ENCODE data around the gene GRID2. TPM values are rescaled to one million over a fixed set of nuclear protein-coding genes. Genes with fewer than 3 reads are reported as not detected.

GRID2 gene
- polyA plus RNA-seq, 1 donor from 2014 or later = 14.9 TPM

DNA sequence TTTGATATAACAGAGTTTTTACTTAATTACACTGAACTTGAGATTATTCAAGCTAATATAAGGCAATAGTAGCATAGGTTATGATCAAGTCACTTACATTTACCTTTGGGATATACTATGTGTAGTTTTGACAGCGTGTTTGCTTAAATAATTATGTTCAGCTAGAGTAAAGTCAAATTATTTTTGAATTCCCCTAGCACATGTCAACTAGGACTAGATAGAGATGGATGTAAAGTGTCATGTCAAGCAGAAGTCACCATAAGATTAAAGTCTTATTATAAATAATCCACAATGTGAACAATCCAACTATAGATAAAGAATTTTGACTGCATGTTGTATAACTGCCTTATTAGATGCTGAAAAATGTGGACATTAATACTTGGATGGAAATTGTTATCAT, 665.2 kb downstream of the GRID2 start:
- H2AFZ ChIP-seq (ENCODE audit: low read depth, low read length) = no peak overlapping the region
- no peak overlapping the region for H3K27ac ChIP-seq (ENCODE audit: low read length)
- no peak overlapping the region for H3K4me2 ChIP-seq (ENCODE audit: low read length)
- H3K4me3 ChIP-seq (ENCODE audit: low read length) = no peak overlapping the region
- no peaks in the 10 kb centered on the region for H3K9me2 ChIP-seq (ENCODE audit: insufficient read depth, low read length)
- H4K20me1 ChIP-seq (ENCODE audit: insufficient read depth) = no peaks in the 10 kb centered on the region
- H3K27me3 ChIP-seq (ENCODE audit: insufficient read depth, low read depth, low read length) = no peaks in the 10 kb centered on the region
- no peak overlapping the region for H3K9ac ChIP-seq (ENCODE audit: low read length)
- no peaks in the 10 kb centered on the region for H3K79me2 ChIP-seq (replicated peaks; ENCODE audit: insufficient read depth, low read length)
- H3K9me3 ChIP-seq (ENCODE audit: low read length) = no peaks in the 10 kb centered on the region
- H3F3A ChIP-seq (ENCODE audit: insufficient read depth, low read length, poor library complexity, severe bottlenecking) = no peaks in the 10 kb centered on the region
- TF ChIP-seq EP300 (conservative IDR thresholded peaks at IDR 0.05; ENCODE audit: poor library complexity, severe bottlenecking) = peak; percentile 75
- TF ChIP-seq EZH2 (IDR thresholded peaks at IDR 0.05; ENCODE audit: borderline replicate concordance, insufficient read depth, low read length, poor library complexity, severe bottlenecking) = no peak
- TF ChIP-seq POLR2AphosphoS5 (IDR thresholded peaks at IDR 0.05) = peak; percentile 83
- TF ChIP-seq, protein P1, sequence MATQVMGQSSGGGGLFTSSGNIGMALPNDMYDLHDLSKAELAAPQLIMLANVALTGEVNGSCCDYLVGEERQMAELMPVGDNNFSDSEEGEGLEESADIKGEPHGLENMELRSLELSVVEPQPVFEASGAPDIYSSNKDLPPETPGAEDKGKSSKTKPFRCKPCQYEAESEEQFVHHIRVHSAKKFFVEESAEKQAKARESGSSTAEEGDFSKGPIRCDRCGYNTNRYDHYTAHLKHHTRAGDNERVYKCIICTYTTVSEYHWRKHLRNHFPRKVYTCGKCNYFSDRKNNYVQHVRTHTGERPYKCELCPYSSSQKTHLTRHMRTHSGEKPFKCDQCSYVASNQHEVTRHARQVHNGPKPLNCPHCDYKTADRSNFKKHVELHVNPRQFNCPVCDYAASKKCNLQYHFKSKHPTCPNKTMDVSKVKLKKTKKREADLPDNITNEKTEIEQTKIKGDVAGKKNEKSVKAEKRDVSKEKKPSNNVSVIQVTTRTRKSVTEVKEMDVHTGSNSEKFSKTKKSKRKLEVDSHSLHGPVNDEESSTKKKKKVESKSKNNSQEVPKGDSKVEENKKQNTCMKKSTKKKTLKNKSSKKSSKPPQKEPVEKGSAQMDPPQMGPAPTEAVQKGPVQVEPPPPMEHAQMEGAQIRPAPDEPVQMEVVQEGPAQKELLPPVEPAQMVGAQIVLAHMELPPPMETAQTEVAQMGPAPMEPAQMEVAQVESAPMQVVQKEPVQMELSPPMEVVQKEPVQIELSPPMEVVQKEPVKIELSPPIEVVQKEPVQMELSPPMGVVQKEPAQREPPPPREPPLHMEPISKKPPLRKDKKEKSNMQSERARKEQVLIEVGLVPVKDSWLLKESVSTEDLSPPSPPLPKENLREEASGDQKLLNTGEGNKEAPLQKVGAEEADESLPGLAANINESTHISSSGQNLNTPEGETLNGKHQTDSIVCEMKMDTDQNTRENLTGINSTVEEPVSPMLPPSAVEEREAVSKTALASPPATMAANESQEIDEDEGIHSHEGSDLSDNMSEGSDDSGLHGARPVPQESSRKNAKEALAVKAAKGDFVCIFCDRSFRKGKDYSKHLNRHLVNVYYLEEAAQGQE (IDR thresholded peaks at IDR 0.05; ENCODE audit: borderline replicate concordance) = no peak
- no peaks in the 10 kb centered on the region for H3K36me3 ChIP-seq (ENCODE audit: insufficient read depth, low read length)

GRCh38 chr4:92969650-92970379, 666.0 kb downstream of the GRID2 start:
- Histone ChIP-seq H3K36me3 (ENCODE audit: insufficient read depth, low read length) (no peaks in the 10 kb centered on the region), H4K20me1 (ENCODE audit: insufficient read depth) (no peaks in the 10 kb centered on the region), H3K9me3 (ENCODE audit: low read length) (no peaks in the 10 kb centered on the region)

More at GRCh38 chr4:92969650-92970379, 666.0 kb downstream of the GRID2 start:
- TF ChIP-seq TAF1 (IDR thresholded peaks at IDR 0.05; ENCODE audit: low read depth) (no peak), EZH2 (IDR thresholded peaks at IDR 0.05; ENCODE audit: borderline replicate concordance, insufficient read depth, low read length, poor library complexity, severe bottlenecking) (no peak), EP300 (conservative IDR thresholded peaks at IDR 0.05; ENCODE audit: poor library complexity, severe bottlenecking) (no peak), SMC3 (conservative IDR thresholded peaks at IDR 0.05; ENCODE audit: poor library complexity) (no peak)
- TF ChIP-seq, protein P1 (IDR thresholded peaks at IDR 0.05; ENCODE audit: borderline replicate concordance) = no peak
- no peaks in the 10 kb centered on the region for H3F3A ChIP-seq (ENCODE audit: insufficient read depth, low read length, poor library complexity, severe bottlenecking)
- no peaks in the 10 kb centered on the region for H3K9me2 ChIP-seq (ENCODE audit: insufficient read depth, low read length)
- H3K27ac ChIP-seq (ENCODE audit: low read length) = no peak overlapping the region
- H3K27me3 ChIP-seq (ENCODE audit: insufficient read depth, low read depth, low read length) = no peaks in the 10 kb centered on the region
- no peak overlapping the region for H3K4me3 ChIP-seq (ENCODE audit: low read length)
- H3K4me2 ChIP-seq (ENCODE audit: low read length) = no peak overlapping the region
- H3K79me2 ChIP-seq (replicated peaks; ENCODE audit: insufficient read depth, low read length) = no peaks in the 10 kb centered on the region
- no peak overlapping the region for H2AFZ ChIP-seq (ENCODE audit: low read depth, low read length)
- no peak overlapping the region for H3K9ac ChIP-seq (ENCODE audit: low read length)

Measured in neural cell (in vitro differentiated cells).